ENCODE results near the gene ACTR3. TPM values are rescaled to one million over a fixed set of nuclear protein-coding genes. Genes with fewer than 3 reads are reported as not detected.

Gene ACTR3
- polyA plus RNA-seq, 1 experiment, result 340 TPM

DNA sequence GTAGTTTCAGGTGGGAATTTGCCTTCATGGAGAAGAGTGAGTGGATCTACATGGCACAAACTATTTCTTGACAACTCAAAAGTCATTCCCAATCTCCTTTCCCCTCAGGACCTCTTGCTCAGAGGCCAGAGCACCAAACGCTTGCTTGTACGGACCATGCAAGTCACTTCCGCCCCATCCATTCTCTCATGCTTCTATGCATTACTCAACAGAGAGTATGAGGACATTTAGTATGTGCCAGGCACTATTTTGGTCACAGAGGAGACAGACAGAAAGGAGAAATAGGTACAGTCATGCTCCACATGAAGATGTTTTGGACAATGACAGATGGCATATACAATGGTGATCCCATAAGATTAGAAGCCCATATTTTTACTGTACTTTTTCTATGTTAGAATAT is 117.5 kb downstream of the ACTR3 start:
- TF ChIP-seq CTCF (IDR thresholded peaks at IDR 0.05; ENCODE audit: insufficient read depth, low read depth, low read length), result no peak
- no peaks in the 10 kb centered on the region; the same call in 1 of the 2 replicates for H3K27me3 ChIP-seq (ENCODE audit: control insufficient read depth, insufficient read depth, low read length)
- ChIA-PET POLR2A (no interaction called here), CTCF (no interaction called here)
- no peak overlapping the region for H3K4me3 ChIP-seq (ENCODE audit: low read depth, low read length)
- no peak for DNase-seq (ENCODE audit: low read depth)
- H3K36me3 ChIP-seq (ENCODE audit: control insufficient read depth, insufficient read depth, low read length), result no peaks in the 10 kb centered on the region

DNA sequence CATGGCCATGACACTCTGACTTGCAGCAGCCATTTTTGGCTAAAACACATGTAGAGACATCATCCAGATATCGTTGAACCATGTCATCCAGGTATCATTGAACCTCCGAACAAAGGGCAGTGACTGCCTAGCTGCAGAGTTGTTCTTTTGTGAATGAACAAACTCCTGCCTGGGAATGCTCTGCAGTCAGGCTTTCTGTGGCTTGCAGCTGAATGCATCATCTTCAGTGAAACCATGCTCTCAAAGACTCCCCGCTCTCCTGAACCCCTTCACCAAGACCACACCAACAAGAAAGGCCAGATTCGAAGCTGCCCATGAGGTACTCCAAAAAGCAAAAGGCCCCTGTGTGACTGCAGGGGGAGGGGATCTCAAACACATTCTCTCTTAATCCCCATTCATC is 118.8 kb downstream of the ACTR3 start:
- no peak overlapping the region for H3K4me3 ChIP-seq (ENCODE audit: low read depth, low read length)
- no peak for TF ChIP-seq CTCF (IDR thresholded peaks at IDR 0.05; ENCODE audit: insufficient read depth, low read depth, low read length)
- no peaks in the 10 kb centered on the region; the same call in 1 of the 2 replicates for H3K27me3 ChIP-seq (ENCODE audit: control insufficient read depth, insufficient read depth, low read length)
- POLR2A ChIA-PET, result no interaction called here
- DNase-seq (ENCODE audit: low read depth), result no peak
- CTCF ChIA-PET, result no interaction called here
- no peaks in the 10 kb centered on the region for H3K36me3 ChIP-seq (ENCODE audit: control insufficient read depth, insufficient read depth, low read length)

DNA sequence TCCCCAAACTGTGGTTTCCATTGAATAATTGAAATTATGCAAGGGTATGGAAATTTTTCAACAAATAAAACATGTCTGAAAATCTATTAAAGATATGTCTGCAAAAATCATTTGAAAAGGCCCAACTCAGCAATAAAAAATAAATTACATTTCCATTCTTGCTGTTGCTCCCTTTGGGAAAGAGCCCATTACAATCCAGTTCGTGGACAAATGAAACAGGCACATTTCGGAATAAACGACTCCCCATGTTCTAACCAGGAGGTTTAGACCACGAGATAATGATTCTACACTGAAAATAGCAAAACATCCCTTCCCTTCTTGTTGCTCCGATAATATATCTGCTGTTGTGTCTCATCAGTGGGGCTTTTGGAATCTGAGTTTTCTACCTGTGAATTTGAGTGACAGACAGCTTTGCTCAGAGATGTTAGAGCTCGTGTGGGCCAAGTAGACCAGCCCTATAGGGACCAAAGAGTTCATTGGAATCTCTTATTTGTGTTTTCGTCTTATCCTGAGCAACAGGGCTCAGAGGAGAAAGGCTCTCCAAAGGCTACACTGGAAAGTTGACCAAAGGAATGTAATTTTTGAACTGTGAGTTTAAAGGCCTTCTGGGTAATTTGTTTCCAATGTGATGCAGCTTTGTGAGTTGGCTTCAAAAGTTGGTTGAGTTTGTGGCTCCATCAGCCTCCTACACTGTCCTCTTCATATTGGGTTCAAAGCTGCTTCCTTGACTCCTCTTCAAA is 119.5 kb downstream of the ACTR3 start:
- TF ChIP-seq CTCF (IDR thresholded peaks at IDR 0.05; ENCODE audit: insufficient read depth, low read depth, low read length), result no peak
- no peaks in the 10 kb centered on the region for H3K36me3 ChIP-seq (ENCODE audit: control insufficient read depth, insufficient read depth, low read length)
- ChIA-PET POLR2A (no interaction called here), CTCF (no interaction called here)
- DNase-seq (ENCODE audit: low read depth), result no peak
- no peaks in the 10 kb centered on the region; the same call in 1 of the 2 replicates for H3K27me3 ChIP-seq (ENCODE audit: control insufficient read depth, insufficient read depth, low read length)
- no peak overlapping the region for H3K4me3 ChIP-seq (ENCODE audit: low read depth, low read length)

GRCh38 chr2:114010001-114010400 is 120.1 kb downstream of the ACTR3 start:
- Histone ChIP-seq H3K27me3 (ENCODE audit: control insufficient read depth, insufficient read depth, low read length) (no peaks in the 10 kb centered on the region; the same call in 1 of the 2 replicates), H3K36me3 (ENCODE audit: control insufficient read depth, insufficient read depth, low read length) (no peaks in the 10 kb centered on the region), H3K4me3 (ENCODE audit: low read depth, low read length) (no peak overlapping the region)
- DNase-seq (ENCODE audit: low read depth), result no peak
- no peak for TF ChIP-seq CTCF (IDR thresholded peaks at IDR 0.05; ENCODE audit: insufficient read depth, low read depth, low read length)
- CTCF ChIA-PET, result no interaction called here
- POLR2A ChIA-PET, result no interaction called here

- no peak for TF ChIP-seq CTCF (IDR thresholded peaks at IDR 0.05; ENCODE audit: insufficient read depth, low read depth, low read length)
- DNase-seq (ENCODE audit: low read depth), result no peak
- Histone ChIP-seq H3K4me3 (ENCODE audit: low read depth, low read length) (no peak overlapping the region), H3K36me3 (ENCODE audit: control insufficient read depth, insufficient read depth, low read length) (no peaks in the 10 kb centered on the region), H3K27me3 (ENCODE audit: control insufficient read depth, insufficient read depth, low read length) (no peaks in the 10 kb centered on the region; the same call in 1 of the 2 replicates)
- ChIA-PET CTCF (interaction anchor here (0.6 kb wide), 1 partner anchor 713 kb away, joined by 3 read pairs; no protein-coding TSS in a partner anchor), POLR2A (no interaction called here)
Observed at GRCh38 chr2:114011713-114012112, 121.8 kb downstream of the ACTR3 start.

Small RNAs within 50 kb of the gene (small RNA-seq; reads per million reads assigned to genes)
- gene RF00012 (ENCODE audit: insufficient read length, low read depth, low replicate concordance), result not detected

Other genes starting within 250 kb of the ACTR3 start
- gene SLC35F5, start 133.4 kb upstream of the ACTR3 start, polyA plus RNA-seq (2011; rRNA removed), result 52.4 and 96.2 TPM in 2 replicates

Measured in BJ (cell line).